HK-2 (cell line): ENCODE results near the gene PTPRD.
"Not testable (repeated sequence)": the region's sequence is repeated elsewhere in the genome, so short reads cannot be mapped to it uniquely, and the experiment has no call there.

Experiments used
- DNase-seq: peaks from one replicate; pipeline ENCODE4 v3.0.0-alpha.2; 2018; ENCODE audit not compliant: unreplicated experiment

The PTPRD gene

DNA sequence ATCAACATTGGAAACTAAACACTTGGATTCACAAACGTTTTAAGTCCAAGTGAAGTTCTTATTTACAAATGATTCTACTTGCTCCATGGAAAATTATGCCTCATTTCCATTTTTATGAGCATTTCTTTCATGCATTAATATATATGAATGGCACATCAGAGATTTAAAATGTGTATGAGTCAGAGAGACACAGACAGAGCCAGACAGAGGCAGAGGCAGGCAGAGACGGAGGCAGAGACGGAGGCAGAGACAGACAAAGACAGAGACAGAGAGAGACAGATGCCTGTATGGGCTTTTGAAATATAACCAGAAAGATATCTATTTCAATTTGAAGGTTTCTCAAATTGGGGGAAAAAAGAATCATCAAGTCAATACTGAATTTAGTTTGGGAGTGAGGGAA is 649.0 kb downstream of the PTPRD start:
- DNase-seq, result no peak

DNA sequence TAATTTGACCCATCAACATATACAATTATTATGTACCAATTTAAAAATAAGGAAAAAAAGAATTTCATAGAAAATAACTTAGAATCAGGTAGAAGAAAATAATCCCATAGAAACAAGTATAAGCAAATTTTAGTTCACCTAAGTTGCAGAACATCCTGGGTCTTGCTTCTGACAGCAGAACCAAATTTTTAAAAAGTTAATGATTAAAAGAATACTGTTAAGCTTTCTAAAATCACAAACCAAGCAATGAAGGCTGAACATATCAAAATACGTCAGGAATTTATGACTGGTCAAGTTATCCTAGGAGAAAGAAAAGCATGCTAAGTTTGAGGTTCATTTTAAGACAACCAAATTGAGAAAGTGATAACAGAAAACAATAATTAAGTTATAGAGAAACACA is 650.9 kb downstream of the PTPRD start:
- DNase-seq, result no peak

DNA sequence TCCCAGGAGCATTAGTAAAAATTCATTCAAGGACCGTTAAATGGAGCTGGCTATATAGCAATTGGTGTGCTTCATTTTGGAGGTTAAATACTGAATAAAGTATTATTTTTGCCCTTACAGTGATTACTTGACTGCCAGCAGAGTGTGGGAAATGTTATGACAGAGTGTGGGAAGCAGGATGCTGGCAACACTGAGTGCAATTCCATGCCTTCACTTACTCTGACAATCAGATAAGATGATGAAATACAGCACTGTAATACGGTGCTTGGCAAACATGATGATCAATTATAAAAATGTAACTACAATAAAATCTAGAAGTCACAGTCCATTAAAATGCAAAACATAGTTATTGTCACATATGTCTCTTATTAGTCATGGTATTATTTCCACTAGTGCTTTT is 651.3 kb downstream of the PTPRD start:
- no peak for DNase-seq

DNA sequence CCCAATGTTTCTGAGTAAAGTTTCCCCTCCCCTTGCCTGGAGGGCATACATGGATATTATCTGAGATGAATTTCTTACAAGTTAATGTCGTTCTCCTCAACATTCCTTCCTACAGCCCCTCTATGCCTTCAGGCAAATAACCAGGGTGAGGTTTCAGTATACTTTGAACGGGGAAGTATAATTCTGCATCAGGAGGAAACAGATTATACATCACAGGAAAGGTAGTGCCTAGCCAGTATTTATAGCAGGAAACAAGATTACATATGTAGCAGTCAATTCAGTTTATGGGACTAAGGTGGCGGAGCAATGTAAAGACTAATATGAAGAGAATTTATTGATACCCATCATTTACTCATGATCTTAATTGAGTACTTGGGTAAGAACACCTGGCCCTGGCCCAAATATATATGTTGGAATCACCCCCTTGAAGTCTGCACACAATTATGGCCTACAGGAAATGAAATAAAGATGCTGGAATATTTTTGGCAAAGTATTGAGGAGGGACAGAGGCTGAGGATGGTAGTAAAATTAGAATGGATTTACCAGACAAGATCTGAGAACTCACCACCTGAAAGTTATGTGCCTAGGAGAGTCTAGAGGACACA is 661.1 kb downstream of the PTPRD start:
- DNase-seq, result no peak

DNA sequence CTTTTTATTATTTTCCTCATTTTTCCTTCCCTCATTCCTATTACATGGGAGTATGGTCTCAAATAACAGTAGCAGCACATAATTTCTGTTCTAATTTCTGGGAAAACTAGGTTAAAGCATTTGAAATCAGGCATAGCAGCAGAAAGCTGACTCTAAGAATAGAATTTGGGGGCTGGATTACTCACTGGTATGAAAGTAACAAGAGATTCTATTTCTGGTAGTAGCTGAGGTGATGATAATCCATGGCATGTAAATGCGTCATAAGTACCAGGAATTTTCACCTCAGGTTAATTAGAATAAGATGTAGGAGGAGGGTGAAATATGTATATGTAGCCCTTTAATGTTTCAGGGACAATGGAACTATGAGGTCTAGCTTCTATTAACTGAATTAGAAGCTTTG is 662.0 kb downstream of the PTPRD start:
- DNase-seq, result no peak

DNA sequence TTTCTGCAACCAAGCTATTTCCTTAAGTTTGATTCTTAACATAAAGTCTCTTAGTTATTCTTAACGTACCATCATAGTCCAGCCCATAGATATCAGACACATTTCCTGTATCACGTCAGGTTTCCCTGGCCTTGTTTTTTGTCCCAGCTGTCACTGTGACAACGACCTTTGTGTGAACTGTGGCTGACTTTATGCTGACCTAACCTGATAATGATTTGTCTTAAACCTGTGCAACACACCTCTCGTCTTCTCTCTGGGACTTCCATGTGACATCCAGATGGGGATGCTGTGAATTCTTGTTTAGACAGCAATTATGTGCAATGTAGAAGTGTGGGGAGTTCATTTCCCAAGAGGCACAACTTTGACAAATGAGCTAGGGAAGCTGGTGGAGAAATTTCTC is 662.8 kb downstream of the PTPRD start:
- no peak for DNase-seq

DNA sequence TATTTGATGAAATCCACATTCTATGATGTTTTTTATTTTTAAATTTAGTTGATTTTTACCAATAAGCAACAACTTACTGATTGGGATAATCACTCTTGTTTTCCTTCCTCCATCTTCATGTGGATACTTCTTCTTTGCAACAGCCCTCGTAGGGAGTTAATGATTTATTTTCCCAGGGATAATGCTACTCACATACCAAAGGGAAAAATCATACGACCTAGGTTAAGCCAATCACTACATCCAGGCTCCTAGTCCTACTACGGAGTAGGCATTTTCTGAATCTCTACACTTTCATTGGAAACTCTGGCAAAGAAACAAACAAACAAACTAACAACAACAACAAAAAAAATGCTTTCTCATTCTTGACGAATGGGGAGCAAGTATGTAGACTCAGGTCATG is 663.4 kb downstream of the PTPRD start:
- no peak for DNase-seq

DNA sequence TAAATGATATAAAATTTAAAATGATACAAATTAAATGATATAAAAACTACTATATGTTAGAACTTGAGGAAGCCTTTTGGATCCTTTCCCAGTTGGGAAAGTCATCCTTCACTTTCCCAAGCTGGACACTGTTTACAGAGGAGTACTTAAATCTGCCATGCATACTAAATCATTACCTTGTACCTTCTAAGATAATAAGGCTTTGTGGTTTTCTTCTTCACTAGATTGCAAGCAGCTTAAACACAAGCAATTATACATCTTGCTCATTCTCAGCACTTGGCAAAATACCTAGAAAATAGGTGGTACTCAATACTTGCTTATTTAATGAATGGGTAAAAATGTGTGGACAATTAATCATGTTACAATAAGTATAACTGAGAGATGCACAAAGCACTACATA is 666.8 kb downstream of the PTPRD start:
- no peak for DNase-seq

DNA sequence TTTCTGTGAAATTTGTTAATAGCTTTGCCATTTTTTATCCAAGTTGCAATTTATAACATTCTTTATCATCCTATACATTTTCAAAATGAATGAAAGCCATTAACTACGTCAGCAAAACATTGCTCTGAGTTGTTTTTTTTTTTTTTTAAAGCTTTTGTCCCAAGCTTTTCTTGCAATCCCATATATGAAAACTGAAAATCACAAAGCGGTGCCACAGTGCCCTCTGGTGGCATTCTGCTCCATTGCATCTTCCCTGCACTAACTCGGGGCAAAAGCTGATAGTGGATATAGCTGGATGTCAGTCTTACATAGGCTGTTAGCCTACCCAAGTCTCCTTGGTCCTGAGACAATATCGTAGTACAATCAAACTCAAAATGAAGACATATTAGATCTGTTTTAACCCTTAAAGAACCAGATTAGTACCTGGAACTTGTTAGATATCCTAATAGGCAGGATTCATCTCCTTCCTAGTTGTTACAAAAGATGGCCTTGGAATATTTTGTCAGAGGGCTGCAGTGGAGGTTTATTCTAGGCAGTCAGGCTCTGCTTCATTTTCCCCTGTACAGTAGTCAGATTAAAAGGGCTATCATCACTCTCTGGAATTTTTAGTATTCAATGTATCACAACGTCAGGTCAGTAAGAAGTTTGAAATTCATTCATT is 669.9 kb downstream of the PTPRD start:
- peak; percentile 65 for DNase-seq

DNA sequence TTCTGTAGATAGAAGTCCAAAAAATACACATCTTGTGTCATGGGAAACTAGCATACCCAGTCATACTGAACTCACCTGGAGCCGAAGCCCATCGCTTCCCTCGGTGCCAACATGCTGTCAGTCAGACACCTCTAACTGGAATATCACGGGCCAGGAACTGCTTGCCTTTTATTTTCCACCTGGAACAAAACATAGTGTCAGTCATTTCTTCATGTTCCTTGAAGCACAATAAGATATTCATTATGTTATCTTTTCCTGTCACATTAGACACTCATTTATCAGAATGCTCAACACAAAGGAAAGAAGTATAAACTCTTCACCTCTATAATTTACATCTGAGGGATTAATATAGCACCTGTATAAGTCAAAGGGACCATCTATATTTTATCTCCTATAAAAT is 674.4 kb downstream of the PTPRD start:
- DNase-seq, result no peak

DNA sequence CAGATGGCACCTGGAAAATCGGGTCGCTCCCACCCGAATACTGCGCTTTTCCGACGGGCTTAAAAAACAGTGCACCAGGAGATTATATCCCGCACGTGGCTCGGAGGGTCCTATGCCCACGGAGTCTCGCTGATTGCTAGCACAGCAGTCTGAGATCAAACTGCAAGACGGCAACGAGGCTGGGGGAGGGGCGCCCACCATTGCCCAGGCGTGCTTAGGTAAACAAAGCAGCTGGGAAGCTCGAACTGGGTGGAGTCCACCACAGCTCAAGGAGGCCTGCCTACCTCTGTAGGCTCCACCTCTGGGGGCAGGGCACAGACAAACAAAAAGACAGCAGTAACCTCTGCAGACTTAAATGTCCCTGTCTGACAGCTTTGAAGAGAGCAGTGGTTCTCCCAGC is 681.3 kb downstream of the PTPRD start:
- not testable (repeated sequence) for DNase-seq

DNA sequence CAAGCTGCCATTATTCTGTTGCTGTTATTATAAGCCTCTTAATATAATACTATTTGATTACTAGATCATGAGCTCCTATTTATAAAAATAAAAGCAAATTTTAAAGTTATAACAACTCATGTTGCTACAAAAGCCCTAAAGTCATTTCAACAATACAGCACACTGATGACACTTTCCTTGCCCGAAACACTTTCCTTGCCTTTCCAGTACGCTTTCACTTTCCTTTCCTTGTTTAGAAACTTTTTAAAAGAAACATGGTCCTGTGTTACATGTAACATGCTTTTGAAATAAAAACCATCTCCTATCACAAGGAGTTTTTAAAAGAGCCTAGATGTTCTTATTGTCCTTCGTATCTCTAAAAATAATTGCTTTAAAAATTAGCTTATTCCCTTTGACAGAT is 688.4 kb downstream of the PTPRD start:
- no peak for DNase-seq

DNA sequence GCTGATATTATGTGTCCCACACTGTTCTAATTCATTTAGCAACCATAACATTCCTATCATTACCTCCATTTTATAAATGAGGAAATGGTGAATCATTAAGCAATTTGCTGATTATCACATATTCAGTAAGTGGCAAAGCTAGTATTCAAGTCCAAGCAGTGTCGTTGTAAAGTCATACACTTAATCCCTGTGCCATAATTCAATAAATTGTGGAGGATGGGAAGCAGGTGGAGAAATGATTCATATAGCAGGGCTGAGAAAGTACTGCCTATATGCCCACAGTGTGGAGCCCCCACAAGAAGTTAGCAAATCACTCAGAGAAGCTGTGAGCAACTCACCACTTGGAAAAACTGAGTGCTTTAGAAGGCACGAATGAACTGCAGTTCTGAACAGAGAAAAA is 691.0 kb downstream of the PTPRD start:
- DNase-seq, result no peak

DNA sequence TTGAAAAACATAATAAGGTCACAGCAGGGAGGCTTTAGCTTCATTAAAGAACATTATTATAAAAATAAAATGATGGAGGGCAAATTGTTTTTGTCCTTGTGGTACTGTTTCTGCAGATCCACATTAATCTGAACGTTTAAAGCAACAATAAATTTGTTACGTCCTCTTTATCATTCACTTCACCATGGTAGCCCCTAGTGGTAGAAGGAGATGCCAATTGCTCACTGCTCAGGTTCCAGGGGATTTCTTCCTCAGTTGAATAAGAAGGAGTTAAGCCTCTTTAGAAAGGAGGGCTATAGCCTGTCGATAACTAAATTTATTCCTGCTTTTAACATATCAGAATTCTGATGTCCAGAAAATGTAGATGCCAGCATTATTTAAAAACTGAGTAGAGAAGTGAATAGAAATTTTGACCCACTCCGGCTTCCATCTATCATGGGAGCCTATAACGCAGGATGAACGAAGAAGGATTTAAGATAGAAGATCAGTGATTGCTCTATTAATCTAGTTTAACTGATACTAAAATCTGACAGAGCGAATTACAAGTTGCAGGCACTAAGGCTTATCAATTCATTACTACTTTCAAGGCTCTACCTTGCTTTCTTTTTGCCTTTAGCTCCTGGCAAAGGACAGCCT is 692.3 kb downstream of the PTPRD start:
- no peak for DNase-seq

DNA sequence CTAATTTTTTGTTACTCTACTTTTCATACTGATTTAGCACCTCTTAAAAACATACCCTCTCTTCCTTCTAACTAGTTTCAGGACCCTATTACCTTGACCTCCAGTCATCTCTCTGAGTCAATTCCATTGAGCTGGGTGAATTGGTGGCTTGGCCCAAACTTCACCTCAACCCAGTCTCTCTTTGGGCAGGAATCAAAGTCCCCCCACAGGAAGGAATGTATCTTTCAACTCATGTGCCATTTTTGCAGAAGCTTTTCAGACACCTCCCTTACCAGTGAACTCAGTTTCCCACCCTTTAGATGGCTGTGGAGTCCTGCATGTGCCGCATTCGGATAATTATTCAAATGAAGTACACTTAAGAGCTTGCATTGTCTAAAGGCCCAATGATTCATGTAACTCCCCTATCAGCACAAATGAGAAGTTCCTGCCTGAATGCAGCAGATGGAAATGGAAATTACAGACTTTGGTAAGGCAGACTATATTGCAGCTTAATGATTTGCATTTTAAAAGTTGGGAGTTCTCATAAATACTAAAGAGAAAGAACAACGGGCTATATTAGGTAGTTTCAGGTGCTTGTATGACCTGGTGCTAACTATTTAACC is 693.5 kb downstream of the PTPRD start:
- DNase-seq, result no peak

DNA sequence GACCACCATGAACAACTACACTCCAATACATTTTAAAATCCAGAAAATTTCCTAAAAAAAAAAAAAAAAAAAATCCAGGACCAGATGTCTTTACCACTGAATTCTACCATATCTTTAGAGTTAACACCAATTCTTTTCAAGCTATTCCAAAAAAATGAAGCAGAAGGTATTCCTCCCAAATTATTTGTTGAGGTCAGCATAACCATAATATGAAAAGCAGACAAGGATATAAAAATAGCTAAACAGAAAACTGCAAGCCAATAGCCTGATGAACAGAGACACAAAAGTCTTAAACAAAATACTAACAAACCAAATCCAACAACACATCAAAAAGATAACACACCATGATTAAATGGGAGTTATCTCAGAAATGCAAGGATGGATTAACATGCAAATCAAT is 695.4 kb downstream of the PTPRD start:
- no peak for DNase-seq

DNA sequence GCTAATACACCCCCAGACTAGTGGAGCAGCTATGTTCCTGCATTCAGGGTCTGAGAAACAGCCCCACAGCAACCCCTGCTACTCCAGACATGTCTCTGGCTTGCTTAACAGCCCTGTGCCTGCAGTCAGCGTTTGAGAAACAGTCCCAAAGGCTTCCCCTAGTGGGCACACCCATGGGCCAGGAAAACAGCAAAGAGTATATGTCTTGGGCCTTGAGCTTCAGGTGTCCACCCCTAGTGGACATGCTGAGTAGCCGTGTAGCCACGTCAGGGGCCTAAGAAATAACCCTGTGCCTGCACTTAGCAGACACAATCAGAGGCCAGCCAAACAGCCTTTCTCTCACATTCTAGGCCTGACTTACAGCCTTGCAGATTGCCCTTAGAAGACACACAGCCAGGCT is 698.6 kb downstream of the PTPRD start:
- DNase-seq, result no peak

DNA sequence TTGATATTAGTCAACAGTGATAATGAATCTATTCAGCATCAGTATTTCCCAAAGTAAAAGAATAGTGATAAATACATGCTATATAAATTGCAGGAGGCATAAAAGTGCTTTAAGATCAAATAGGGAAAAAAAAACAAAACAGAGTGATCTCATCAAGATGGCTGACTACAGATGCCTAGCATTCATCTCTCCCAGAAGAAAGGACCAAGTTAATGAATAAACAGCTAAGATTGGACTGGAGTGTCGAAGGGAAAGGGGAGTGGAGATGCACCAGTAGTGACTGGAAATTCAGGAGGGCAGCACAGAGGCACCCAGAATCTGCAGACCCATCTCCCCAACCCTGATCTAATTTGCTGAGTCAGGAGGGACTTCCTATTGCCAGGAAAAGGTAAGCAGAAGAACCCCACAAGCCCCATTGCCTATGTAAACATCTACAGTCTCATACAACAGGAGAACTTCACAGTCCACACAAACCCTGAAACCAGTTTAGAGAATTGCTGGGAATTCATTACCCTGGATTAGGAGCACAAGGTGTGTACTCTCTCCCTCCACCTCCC is 699.4 kb downstream of the PTPRD start:
- DNase-seq, result peak; percentile 6

DNA sequence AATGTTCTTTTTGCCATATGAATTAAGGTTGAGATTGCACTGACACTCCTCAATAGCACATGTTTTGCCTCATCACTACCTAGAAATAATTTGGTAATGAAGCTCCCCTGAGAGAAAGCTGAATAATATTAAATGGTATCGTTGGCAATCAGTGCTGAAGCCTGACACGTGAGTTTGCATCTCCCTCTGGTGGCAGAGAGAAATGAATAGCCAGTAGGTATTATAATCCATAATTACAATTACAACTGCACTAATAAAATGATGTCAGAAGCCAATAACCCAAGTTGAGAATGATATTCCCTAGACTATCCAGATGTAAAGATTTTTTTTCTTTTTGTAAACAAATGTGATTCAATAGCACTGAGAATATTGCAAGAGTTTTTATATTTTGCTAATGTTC is 700.3 kb downstream of the PTPRD start:
- DNase-seq, result no peak

DNA sequence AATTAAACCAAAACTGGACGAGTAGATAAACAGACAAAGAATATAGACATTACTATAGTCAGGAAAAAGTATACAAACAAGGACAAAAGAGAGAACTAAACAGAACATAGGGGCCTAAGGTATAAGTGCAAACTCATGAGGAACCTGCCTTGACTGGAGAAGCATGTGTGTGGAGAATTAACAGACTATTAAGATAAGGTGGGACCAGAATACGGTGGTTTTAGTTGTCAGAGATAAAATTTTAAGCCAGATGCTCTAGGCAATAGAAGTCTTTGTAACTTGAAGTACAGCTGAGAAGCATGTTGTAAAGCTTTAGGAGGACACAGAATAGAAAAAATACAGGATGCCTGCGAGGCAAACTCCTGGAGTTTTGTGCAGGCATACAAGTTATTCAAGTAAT is 707.1 kb downstream of the PTPRD start:
- DNase-seq, result no peak

DNA sequence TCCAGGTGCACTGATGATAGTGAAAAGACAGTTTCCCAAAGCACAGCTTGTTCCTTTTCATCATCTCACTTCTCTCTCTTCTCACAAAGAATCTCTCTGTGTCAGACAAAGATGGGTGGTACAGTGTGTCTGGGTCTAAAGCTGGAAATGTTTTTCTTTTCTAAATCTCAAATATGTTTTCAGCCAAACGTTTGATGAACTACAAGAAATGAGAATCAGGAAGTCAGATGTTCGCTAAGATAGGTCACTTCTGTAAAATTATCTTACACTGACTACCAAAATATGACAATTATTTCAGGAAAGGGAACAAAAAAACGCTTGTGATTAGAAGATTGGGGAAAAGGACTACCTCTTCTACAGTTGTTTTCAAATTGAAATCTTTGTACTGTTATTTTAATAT is 708.8 kb downstream of the PTPRD start:
- no peak for DNase-seq

DNA sequence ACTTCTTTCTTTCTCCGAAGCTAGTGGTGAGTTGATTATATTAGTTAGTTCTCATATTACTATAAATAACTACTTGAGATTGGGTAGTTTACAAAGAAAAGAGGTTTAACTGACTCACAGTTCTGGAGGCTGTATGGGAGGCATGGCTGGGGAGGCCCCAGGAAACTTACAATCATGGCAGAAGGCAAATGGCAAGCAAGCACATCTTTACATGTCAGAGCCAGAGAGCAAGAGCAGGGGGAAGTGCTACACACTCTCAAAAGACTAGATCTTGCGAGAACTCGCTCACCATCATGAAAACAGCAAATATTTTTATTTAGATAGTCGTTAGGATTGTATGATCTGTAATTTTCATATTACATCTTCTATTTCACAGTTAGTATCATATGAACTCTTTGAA is 711.2 kb downstream of the PTPRD start:
- DNase-seq, result no peak

DNA sequence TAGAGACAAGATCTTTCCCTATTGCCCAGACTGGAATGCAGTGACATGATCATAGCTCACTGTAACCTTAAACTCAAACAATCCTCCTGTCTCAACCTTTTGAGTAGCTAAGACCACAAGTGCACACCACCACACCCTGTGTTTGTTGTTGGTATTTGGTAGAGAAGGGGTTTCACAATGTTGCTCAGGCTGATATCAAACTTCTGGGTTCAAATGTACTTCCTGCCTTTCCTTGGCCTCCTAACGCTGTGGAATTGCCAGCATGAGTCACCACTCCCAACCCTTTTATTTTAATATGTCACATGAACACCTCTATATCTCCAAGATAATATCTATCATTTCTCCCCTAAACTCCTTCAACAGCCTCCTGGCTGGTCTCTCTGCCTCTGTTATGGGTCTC is 719.0 kb downstream of the PTPRD start:
- DNase-seq, result no peak
